HG02943 (cell line): Measurements from ENCODE around the gene PSD2.

ENCODE experiments used
- ATAC-seq: cut with Tn5 transposase; IDR thresholded peaks from one replicate; pipeline ENCODE4 v1.9.1; 2021; ENCODE audit warnings: mild to moderate bottlenecking, low read depth, moderate library complexity; ENCODE audit not compliant: unreplicated experiment

PSD2 gene

GRCh38 chr5:139795074-139796001, at the start of gene PSD2:
Gene PSD2 (plus strand): TSS chr5:139795808. CDS start chr5:139809441, 13,633 bp downstream.
- ATAC-seq, result no peak

- peak; percentile 29 for ATAC-seq
These were observed 48.7 kb upstream of the PSD2 start for GRCh38 chr5:139746691-139747582.

GRCh38 chr5:139747583-139748504, 47.8 kb upstream of the PSD2 start:
- peak; percentile 3 for ATAC-seq

GRCh38 chr5:139748505-139748826, 47.1 kb upstream of the PSD2 start:
- ATAC-seq, result no peak

DNA sequence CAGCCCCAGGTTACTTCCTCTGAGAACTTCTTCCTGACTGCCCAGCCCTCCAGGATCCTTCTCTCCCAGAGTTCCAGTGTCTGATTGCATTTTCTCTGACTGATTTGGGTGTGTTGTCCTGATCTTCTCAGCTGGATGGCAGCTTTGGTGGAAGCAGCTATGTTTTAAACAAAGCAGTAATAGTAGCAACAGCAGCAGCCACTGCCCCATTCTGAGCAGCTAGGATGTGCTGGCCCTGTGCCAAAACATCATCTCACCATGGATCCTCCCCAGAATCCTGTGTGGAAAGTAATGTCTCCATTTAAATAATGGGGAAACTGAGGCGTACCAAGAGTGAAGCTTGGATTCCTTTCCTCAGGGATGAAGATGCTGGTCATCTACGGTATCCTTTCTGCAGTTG, 46.4 kb upstream of the PSD2 start:
- no peak for ATAC-seq

GRCh38 chr5:139751236-139751635, 44.4 kb upstream of the PSD2 start:
- ATAC-seq, result no peak

DNA sequence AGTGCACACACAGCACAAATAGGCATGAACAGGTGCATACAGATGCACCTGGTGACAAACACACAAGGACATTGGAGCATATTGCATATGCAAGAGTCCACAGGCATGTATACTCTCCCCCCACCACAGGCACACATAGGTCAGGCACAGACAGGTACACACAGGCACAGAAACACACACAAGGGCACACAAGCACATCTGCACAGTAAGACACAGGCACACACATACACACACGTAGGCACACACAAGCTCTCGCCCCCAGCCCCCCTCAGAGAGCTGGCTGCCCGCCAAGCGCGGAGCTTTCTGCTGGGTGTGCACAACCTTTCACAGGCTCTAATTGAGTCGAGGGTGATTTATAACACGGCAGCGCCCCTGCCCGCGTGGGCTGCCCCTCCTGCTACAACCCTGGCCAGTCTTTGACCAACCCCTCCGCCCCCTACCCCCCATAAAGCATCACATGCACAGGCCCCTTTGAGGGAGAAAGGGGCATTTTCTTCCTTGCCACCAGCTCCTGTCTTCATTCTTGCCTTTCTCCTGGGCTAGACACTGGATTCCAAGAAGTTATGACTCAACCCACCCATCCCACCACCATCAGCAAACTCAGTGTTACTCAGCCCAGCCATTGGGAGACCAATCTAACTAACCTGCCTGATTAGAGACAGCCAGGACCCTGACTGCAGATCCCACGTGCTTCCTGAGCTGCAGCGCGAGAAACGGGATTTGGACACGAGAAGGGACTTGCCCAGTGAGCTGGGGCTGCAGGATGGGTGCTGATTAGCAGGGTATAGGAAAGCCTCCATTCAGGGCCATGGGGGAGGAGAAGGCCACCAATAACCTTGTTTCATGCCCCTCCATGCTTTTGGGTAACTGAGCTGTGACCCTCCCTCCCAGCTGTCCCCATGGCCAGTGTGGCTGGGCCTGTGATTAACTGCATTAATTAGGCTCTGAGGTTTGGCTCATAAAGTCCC, 42.8 kb upstream of the PSD2 start:
- no peak for ATAC-seq

DNA sequence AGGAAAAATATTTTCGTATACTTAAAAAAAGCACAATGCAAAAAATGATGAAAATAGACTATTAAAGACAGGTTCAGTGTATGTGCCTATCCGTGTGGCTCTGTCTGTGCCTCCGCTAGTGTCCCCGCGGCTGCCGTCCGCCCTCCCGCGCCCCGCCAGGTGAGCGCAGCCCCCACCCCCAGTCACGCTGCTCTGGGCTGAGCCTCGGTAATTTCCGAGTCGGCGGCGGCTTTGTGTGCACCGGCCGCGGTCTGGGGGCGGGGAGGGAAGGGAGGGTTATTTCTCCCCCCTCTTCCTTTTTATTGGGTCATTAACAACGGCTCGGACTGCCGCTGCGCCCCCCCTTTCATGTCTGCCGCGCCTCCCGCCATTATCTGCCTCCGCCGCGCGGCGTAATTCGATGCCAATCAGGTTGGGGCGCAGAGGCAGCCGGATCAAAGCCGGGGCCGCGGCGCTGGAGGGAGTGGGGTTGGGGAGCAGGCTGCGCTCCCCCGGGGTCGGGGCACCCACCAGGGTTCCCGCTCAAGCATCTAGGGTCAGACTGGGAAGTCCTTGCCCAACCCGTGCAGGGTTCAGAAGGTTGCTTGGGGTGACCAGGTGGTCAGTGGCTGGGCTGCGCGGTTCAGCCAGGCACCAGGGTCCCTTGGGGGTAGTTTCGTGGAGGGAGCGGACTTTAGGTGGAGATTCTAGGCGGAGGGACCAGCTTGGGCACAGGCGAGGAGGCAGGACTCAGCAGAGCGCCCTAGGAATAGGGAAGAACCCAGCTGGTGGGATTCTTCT, 39.5 kb upstream of the PSD2 start:
- ATAC-seq, result no peak

GRCh38 chr5:139756971-139757370, 38.6 kb upstream of the PSD2 start:
- no peak for ATAC-seq

GRCh38 chr5:139757727-139758509, 37.7 kb upstream of the PSD2 start:
- no peak for ATAC-seq

GRCh38 chr5:139758510-139759075, 37.0 kb upstream of the PSD2 start:
- ATAC-seq, result no peak

DNA sequence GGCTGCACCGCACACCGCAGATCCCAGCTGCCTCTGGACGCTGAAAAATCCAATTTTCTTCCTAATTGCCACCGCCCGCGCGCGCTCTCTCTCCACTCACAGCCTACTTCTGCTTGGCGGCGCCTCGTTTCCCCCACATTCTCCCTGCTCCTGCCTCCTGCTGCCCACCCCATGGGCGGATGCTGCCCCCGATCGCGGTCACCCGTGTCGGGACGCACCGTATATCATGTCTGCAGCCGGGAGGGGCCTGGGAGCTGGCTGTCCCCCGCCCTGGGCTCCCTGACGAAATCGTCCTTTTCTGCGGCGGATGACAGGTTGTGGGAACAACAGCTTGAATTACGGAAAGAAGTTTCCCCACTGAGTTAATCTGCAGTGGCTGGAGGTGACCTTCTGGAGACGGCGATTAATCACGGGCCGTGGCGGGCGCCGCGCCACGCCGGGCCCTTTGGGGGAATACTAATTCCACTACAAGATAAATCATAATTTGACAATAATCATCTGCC, 36.3 kb upstream of the PSD2 start:
- ATAC-seq, result no peak

- ATAC-seq, result no peak
These were observed 35.2 kb upstream of the PSD2 start for GRCh38 chr5:139760066-139761056.

DNA sequence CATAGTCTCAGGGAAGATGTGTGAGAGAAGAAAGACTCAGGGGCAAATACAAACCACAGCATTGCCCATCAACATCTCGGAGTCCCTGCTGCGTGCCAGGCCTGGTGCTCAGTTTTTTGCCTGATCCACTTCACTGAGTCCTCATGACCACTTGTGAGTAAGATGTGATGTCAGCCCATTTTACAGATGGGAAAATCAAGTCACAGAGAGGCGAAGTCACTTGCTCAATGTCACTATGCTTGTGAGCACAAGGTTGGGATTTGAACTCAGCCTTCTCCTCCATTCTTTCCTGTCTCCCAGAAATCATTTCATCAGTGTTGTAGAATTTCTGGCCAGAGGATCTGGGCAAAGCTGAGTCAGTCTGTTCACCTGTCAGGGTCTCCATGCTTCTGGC, 34.6 kb upstream of the PSD2 start:
- no peak for ATAC-seq

- ATAC-seq, result no peak
These were observed 34.1 kb upstream of the PSD2 start for GRCh38 chr5:139761501-139761900.

GRCh38 chr5:139762615-139763170, 32.9 kb upstream of the PSD2 start:
- ATAC-seq, result no peak
